ENCODE data around the gene SF3B3. TPM values are rescaled to one million over a fixed set of nuclear protein-coding genes. Genes with fewer than 3 reads are reported as not detected.

SF3B3 gene
- total and polyA plus RNA-seq, 2 of the 13 experiments (the other 11 are each of a cell fraction or from before 2014, with no cell fraction given), result 157 to 500 TPM

- no peaks in the 10 kb centered on the region for H3K9me3 ChIP-seq (ENCODE audit: low read length)
- ChIA-PET POLR2A (interaction anchor here (0.9 to 1.4 kb wide), 3 partner anchors 66 to 302 kb away, joined by 3 read pairs; partner anchors contain the start of gene AARS1), CTCF (ENCODE audit: low intra/inter-chr PET ratio, low total read pairs) (no interaction called here)
- peak; percentile 24 for ATAC-seq
- intact Hi-C loops (cut with micrococcal nuclease; ENCODE audit: unreplicated experiment), result no loop called here
- no peak overlapping the region for H3K27ac ChIP-seq (ENCODE audit: extremely low read length, insufficient read depth, low read length)
- H3K79me2 ChIP-seq (ENCODE audit: insufficient read depth, low read length), result no peaks in the 10 kb centered on the region
- FAIRE-seq, result no peak
- H3K4me3 ChIP-seq (replicated peaks in 1 of 3; ENCODE audit: insufficient read depth in 1 of 3, low read depth in 2 of 3, low read length in 3 of 3), result peak overlapping the region in 1 of 3 experiments; percentile 6; a peak in 1 of 6 replicates
- in situ Hi-C loops (cut with HindIII; ENCODE audit: extremely low pct_ligation_motif_present, low pct_unique_long_range_greater_than_20kb), result no loop called here
- H2AFZ ChIP-seq (ENCODE audit: low read length), result no peak overlapping the region
- no peaks in the 10 kb centered on the region; a peak in 1 of 5 replicates for H3K27me3 ChIP-seq (ENCODE audit: control insufficient read depth in 1 of 2, insufficient read depth in 2 of 2, low read length in 2 of 2)
- no peaks in the 10 kb centered on the region for H4K20me1 ChIP-seq (ENCODE audit: insufficient read depth, low read length)
- no peak for DNase-seq (ENCODE audit: low spot score)
- no TSS peak for BruUV-seq (replicated peaks)
- WGBS (ENCODE audit: low lambda C conversion rate), result 42% methylated on average over 12 of the region's 18 CpGs
- H3K9ac ChIP-seq (ENCODE audit: insufficient read depth, low read depth, low read length), result no peak overlapping the region
- peaks cover 31% of the 10 kb centered on the region for H3K4me1 ChIP-seq (ENCODE audit: insufficient read depth, low read length)
- H3K36me3 ChIP-seq (replicated peaks in 1 of 2; ENCODE audit: control insufficient read depth in 1 of 2, insufficient read depth in 2 of 2, low read length in 2 of 2), result no peaks in the 10 kb centered on the region
- H3K4me2 ChIP-seq (ENCODE audit: low read depth, low read length), result peak overlapping the region; percentile 45; the same call in 1 of the 2 replicates
- TF ChIP-seq SMAD3 (CRISPR knock-in tag; IDR thresholded peaks at IDR 0.05) (no peak), ARHGAP35 (CRISPR knock-in tag; IDR thresholded peaks at IDR 0.05; ENCODE audit: borderline replicate concordance) (no peak), FOSL1 (CRISPR knock-in tag; IDR thresholded peaks at IDR 0.05; ENCODE audit: borderline replicate concordance) (no peak), ZNF704 (CRISPR knock-in tag; IDR thresholded peaks at IDR 0.05; ENCODE audit: borderline replicate concordance) (no peak), ZNF550 (CRISPR knock-in tag; IDR thresholded peaks at IDR 0.05; ENCODE audit: borderline replicate concordance) (no peak), FOXC1 (CRISPR knock-in tag; IDR thresholded peaks at IDR 0.05; ENCODE audit: borderline replicate concordance) (no peak), BHLHE40 (IDR thresholded peaks at IDR 0.05; ENCODE audit: low read length) (no peak), ZNF263 (CRISPR knock-in tag; IDR thresholded peaks at IDR 0.05) (no peak), NONO (IDR thresholded peaks at IDR 0.05) (no peak), NONO (CRISPR knock-in tag; conservative IDR thresholded peaks at IDR 0.05) (0 out of 2 replicates have a peak, but pooled peaks have one; percentile 12), REL (CRISPR knock-in tag; conservative IDR thresholded peaks at IDR 0.05) (peak; percentile 47; the same call in 1 of the 2 replicates), ZXDC (CRISPR knock-in tag; IDR thresholded peaks at IDR 0.05) (no peak), BRF2 (CRISPR knock-in tag; IDR thresholded peaks at IDR 0.05) (no peak), ZNF160 (CRISPR knock-in tag; IDR thresholded peaks at IDR 0.05) (no peak), NR0B2 (CRISPR knock-in tag; IDR thresholded peaks at IDR 0.05) (0 out of 2 replicates have a peak, but pooled peaks have one; percentile 28), HINFP (CRISPR knock-in tag; IDR thresholded peaks at IDR 0.05; ENCODE audit: low read depth) (no peak), NFKB2 (CRISPR knock-in tag; IDR thresholded peaks at IDR 0.05; ENCODE audit: borderline replicate concordance) (peak; percentile 13; the same call in 1 of the 2 replicates)
These were observed 67.3 kb downstream of the SF3B3 start for GRCh38 chr16:70590722-70591415.
